OCI-LY3 (cell line): Measurements from ENCODE around the gene KDM2A.

Source experiments
- EZH2phosphoT487 ChIP-seq: fragments of 200-600 bp; shearing (Covaris generic); IDR thresholded peaks from 2 replicates; pipeline ENCODE4 v1.6.1; 2018; ENCODE audit warnings: antibody characterized with exemption, mixed run types, low read depth
- TF ChIP-seq, protein P1 (sequence below): fragments of 200-600, 300-600 bp; sonication (generic); IDR thresholded peaks from 2 replicates; pipeline ENCODE4 v1.5.1; 2014; ENCODE audit warnings: antibody characterized with exemption, low read length, low read depth

DNA sequence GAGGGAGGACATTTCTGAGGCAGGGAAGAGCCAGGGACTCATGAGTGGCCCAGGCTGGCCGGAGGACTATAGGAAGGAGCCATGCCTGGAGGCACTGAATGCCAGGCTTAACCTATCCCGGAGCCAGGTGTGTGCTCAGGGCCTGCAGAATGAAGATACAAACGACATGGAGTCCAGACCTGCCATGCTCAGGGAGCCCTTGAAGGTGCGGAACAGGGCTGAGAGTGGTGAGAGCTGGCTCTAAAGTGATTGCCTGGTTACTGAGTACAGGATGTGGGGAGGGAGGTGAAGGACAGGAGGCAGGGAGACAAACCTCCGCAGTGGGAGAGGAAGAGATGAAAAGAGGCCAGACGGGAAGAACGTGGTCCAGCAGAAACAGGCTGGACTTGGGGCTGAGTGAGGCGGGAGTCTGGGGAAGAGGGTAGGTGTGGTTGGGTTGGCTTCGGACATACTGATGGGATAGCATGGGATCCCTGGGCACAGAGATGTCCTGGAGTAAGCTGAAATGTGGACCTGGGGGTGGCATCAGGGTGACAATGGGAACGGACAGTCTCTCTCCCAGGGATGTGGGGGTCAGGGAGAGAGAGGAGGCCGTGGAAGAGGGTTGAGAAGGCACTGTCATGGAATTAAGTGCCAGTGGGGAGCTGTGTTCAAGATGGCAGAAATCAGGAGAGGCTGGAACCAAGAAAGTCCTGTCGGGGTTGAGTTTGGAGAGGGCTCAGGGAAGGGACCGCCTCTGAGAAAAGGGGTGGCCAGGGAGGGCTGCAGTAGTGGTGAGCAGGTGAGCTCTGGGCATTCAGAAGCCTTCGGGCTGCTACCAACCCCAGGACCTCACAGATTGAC, 168.5 kb downstream of the KDM2A start:
- TF ChIP-seq EZH2phosphoT487 = no peak
- TF ChIP-seq, protein P1, sequence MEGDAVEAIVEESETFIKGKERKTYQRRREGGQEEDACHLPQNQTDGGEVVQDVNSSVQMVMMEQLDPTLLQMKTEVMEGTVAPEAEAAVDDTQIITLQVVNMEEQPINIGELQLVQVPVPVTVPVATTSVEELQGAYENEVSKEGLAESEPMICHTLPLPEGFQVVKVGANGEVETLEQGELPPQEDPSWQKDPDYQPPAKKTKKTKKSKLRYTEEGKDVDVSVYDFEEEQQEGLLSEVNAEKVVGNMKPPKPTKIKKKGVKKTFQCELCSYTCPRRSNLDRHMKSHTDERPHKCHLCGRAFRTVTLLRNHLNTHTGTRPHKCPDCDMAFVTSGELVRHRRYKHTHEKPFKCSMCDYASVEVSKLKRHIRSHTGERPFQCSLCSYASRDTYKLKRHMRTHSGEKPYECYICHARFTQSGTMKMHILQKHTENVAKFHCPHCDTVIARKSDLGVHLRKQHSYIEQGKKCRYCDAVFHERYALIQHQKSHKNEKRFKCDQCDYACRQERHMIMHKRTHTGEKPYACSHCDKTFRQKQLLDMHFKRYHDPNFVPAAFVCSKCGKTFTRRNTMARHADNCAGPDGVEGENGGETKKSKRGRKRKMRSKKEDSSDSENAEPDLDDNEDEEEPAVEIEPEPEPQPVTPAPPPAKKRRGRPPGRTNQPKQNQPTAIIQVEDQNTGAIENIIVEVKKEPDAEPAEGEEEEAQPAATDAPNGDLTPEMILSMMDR = no peak
